Nephron (organoid): Measurements from ENCODE around the gene NDST1.

ENCODE experiments used
- H3K27ac Mint-ChIP-seq, 3 experiments: 2 replicates each; pipeline ENCODE4 v1.8.0; 2020; ENCODE audit warnings: mixed read lengths in 3 of 3, mild to moderate bottlenecking in 2 of 3, moderate library complexity in 1 of 3
- H3K27me3 Mint-ChIP-seq: 2 replicates; pipeline ENCODE4 v1.8.0; 2021; ENCODE audit warnings: low read depth, mild to moderate bottlenecking, moderate library complexity, mixed read lengths
- H3K36me3 Mint-ChIP-seq: 2 replicates; pipeline ENCODE4 v1.8.0; 2020; ENCODE audit warnings: low read depth, mixed read lengths
- H3K4me1 Mint-ChIP-seq: 2 replicates; pipeline ENCODE4 v1.8.0; 2020; ENCODE audit warnings: mixed read lengths
- H3K4me3 Mint-ChIP-seq, 3 experiments: 2 replicates each; pipeline ENCODE4 v1.8.0; 2020; ENCODE audit warnings: mild to moderate bottlenecking in 3 of 3, mixed read lengths in 3 of 3, moderate library complexity in 2 of 3
- H3K9me3 Mint-ChIP-seq: 2 replicates; pipeline ENCODE4 v1.8.0; 2020; ENCODE audit warnings: mixed read lengths
- CTCF ChIP-seq, 3 experiments: fragments of 200-600 bp; sonication (generic); IDR thresholded peaks; one replicate each; pipeline ENCODE4 v1.5.0; 2021; ENCODE audit warnings: antibody characterized with exemption in 3 of 3; ENCODE audit not compliant: unreplicated experiment in 3 of 3

The NDST1 gene

GRCh38 chr5:150525163-150525562 lies 17.2 kb downstream of the NDST1 start:
- Mint-ChIP-seq H3K4me1 (peaks cover 27% of the 10 kb centered on the region), H3K36me3 (peaks cover 40% of the 10 kb centered on the region), H3K27me3 (no peaks in the 10 kb centered on the region), H3K9me3 (no peaks in the 10 kb centered on the region), H3K4me3 (no peak overlapping the region), H3K27ac (no peak overlapping the region)
- no peak for TF ChIP-seq CTCF (IDR thresholded peaks at IDR 0.05; ENCODE audit: unreplicated experiment in 3 of 3)

- Mint-ChIP-seq H3K27me3 (no peaks in the 10 kb centered on the region), H3K9me3 (no peaks in the 10 kb centered on the region), H3K36me3 (peaks cover 40% of the 10 kb centered on the region), H3K4me3 (no peak overlapping the region), H3K4me1 (peaks cover 23% of the 10 kb centered on the region), H3K27ac (peak overlapping the region in 1 of 3 experiments; percentile 23)
- no peak for TF ChIP-seq CTCF (IDR thresholded peaks at IDR 0.05; ENCODE audit: unreplicated experiment in 3 of 3)
Measured at GRCh38 chr5:150525781-150526180, 17.9 kb downstream of the NDST1 start.

- peaks cover 35% of the 10 kb centered on the region for H3K36me3 Mint-ChIP-seq
- no peaks in the 10 kb centered on the region for H3K27me3 Mint-ChIP-seq
- H3K4me1 Mint-ChIP-seq = peaks cover 21% of the 10 kb centered on the region
- H3K4me3 Mint-ChIP-seq = no peak overlapping the region
- no peaks in the 10 kb centered on the region for H3K9me3 Mint-ChIP-seq
- no peak for TF ChIP-seq CTCF (IDR thresholded peaks at IDR 0.05; ENCODE audit: unreplicated experiment in 3 of 3)
- no peak overlapping the region for H3K27ac Mint-ChIP-seq
Measured at GRCh38 chr5:150527038-150527437, 19.1 kb downstream of the NDST1 start.

GRCh38 chr5:150527808-150528207 lies 19.9 kb downstream of the NDST1 start:
- Mint-ChIP-seq H3K27ac (no peak overlapping the region), H3K4me1 (peaks cover 14% of the 10 kb centered on the region), H3K27me3 (no peaks in the 10 kb centered on the region), H3K36me3 (peaks cover 31% of the 10 kb centered on the region), H3K4me3 (no peak overlapping the region), H3K9me3 (no peaks in the 10 kb centered on the region)
- TF ChIP-seq CTCF (IDR thresholded peaks at IDR 0.05; ENCODE audit: unreplicated experiment in 3 of 3) = no peak

GRCh38 chr5:150528924-150529546 lies 21.1 kb downstream of the NDST1 start:
- H3K27ac Mint-ChIP-seq = peak overlapping the region in 1 of 3 experiments; percentile 19
- H3K27me3 Mint-ChIP-seq = no peaks in the 10 kb centered on the region
- no peak overlapping the region for H3K4me3 Mint-ChIP-seq
- H3K4me1 Mint-ChIP-seq = peaks cover 5% of the 10 kb centered on the region
- peaks cover 36% of the 10 kb centered on the region for H3K36me3 Mint-ChIP-seq
- TF ChIP-seq CTCF (IDR thresholded peaks at IDR 0.05; ENCODE audit: unreplicated experiment in 3 of 3) = no peak
- H3K9me3 Mint-ChIP-seq = no peaks in the 10 kb centered on the region

- no peaks in the 10 kb centered on the region for H3K9me3 Mint-ChIP-seq
- no peak overlapping the region for H3K4me3 Mint-ChIP-seq
Measured at GRCh38 chr5:150529555-150529954, 21.6 kb downstream of the NDST1 start.

More at GRCh38 chr5:150529555-150529954, 21.6 kb downstream of the NDST1 start:
- H3K27ac Mint-ChIP-seq = peak overlapping the region in 1 of 3 experiments; percentile 19
- H3K36me3 Mint-ChIP-seq = peaks cover 41% of the 10 kb centered on the region
- no peak for TF ChIP-seq CTCF (IDR thresholded peaks at IDR 0.05; ENCODE audit: unreplicated experiment in 3 of 3)
- peaks cover 5% of the 10 kb centered on the region for H3K4me1 Mint-ChIP-seq
- no peaks in the 10 kb centered on the region for H3K27me3 Mint-ChIP-seq
